Stimulated activated CD4-positive, alpha-beta T cell treated with anti-CD3 and anti-CD28 coated beads, Interleukin-12 subunit alpha, Interleukin-12 subunit beta, amount 100 ng/mL, for 48 hours (primary cell): Measurements from ENCODE around the gene ANK3.

ENCODE experiments used
- DNase-seq, 3 donors: peaks; one replicate each; pipeline ENCODE4 v3.0.0-alpha.2; 2020; ENCODE audit warnings: low read depth in 2 of 3, low spot score in 1 of 3

The ANK3 gene

GRCh38 chr10:60348982-60349381 is 40.7 kb downstream of the ANK3 start:
- DNase-seq: no peak

- DNase-seq: no peak
These were observed 42.4 kb downstream of the ANK3 start for GRCh38 chr10:60347270-60347669.

GRCh38 chr10:60346661-60347060 is 43.0 kb downstream of the ANK3 start:
- DNase-seq: no peak

- DNase-seq: no peak
These were observed 46.4 kb downstream of the ANK3 start for GRCh38 chr10:60343254-60343653.

- no peak for DNase-seq
These were observed 47.7 kb downstream of the ANK3 start for GRCh38 chr10:60341969-60342368.

GRCh38 chr10:60340973-60341372 is 48.7 kb downstream of the ANK3 start:
- DNase-seq: no peak

- no peak for DNase-seq
These were observed 49.9 kb downstream of the ANK3 start for GRCh38 chr10:60339757-60340156.

GRCh38 chr10:60338786-60339185 is 50.9 kb downstream of the ANK3 start:
- no peak for DNase-seq

GRCh38 chr10:60338002-60338564 is 51.6 kb downstream of the ANK3 start:
- no peak for DNase-seq

- DNase-seq: no peak
These were observed 52.6 kb downstream of the ANK3 start for GRCh38 chr10:60336901-60337630.

GRCh38 chr10:60335708-60336107 is 54.0 kb downstream of the ANK3 start:
- DNase-seq: no peak

GRCh38 chr10:60334991-60335390 is 54.7 kb downstream of the ANK3 start:
- no peak for DNase-seq

GRCh38 chr10:60332371-60332770 is 57.3 kb downstream of the ANK3 start:
- no peak for DNase-seq

- no peak for DNase-seq
These were observed 57.8 kb downstream of the ANK3 start for GRCh38 chr10:60331886-60332285.

- no peak for DNase-seq
These were observed 66.5 kb downstream of the ANK3 start for GRCh38 chr10:60323162-60323561.

GRCh38 chr10:60320666-60321065 is 69.0 kb downstream of the ANK3 start:
- DNase-seq: no peak

GRCh38 chr10:60316029-60316428 is 73.6 kb downstream of the ANK3 start:
- no peak for DNase-seq

- DNase-seq: no peak
These were observed 74.4 kb downstream of the ANK3 start for GRCh38 chr10:60315311-60315710.

GRCh38 chr10:60314069-60314940 is 75.4 kb downstream of the ANK3 start:
- DNase-seq: no peak

- no peak for DNase-seq
These were observed 76.1 kb downstream of the ANK3 start for GRCh38 chr10:60313589-60313952.

GRCh38 chr10:60312818-60313588 is 76.7 kb downstream of the ANK3 start:
- no peak for DNase-seq
